Activated T-cell treated with anti-CD3 and anti-CD28 coated beads, Interleukin-2, amount 50 U/mL, for 1 hour (primary cell): ENCODE data around the gene KLB.
"Not testable (repeated sequence)": the region's sequence is repeated elsewhere in the genome, so short reads cannot be mapped to it uniquely, and the experiment has no call there.

Source experiments
- DNase-seq: peaks from one replicate; pipeline ENCODE4 v3.0.0-alpha.2; 2020

KLB gene

GRCh38 chr4:39406763-39407583 is at the start of gene KLB:
Gene KLB (plus strand): TSS chr4:39406930. CDS start chr4:39406950, 20 bp downstream.
- no peak for DNase-seq

DNA sequence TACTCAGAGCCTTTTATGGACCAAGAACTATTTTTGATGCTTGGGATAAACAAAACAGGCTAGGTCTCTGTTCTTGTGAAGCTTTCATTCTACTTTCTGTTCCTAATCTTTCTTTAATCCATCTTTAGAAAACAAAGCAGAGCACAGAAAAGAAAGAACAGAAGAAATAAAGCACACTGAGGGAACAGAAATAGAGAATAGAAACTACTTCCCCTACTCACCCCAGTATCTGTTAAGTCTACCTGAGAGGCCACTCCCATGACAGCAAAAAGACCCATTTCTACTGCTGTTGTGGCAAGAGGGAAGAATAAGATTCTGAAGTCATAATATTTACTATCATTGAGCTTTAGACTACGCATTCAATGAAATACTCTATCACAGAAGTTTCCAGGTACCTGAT is 49.7 kb upstream of the KLB start:
- no peak for DNase-seq

- DNase-seq: not testable (repeated sequence)
Measured at GRCh38 chr4:39360611-39361010, 46.1 kb upstream of the KLB start.

DNA sequence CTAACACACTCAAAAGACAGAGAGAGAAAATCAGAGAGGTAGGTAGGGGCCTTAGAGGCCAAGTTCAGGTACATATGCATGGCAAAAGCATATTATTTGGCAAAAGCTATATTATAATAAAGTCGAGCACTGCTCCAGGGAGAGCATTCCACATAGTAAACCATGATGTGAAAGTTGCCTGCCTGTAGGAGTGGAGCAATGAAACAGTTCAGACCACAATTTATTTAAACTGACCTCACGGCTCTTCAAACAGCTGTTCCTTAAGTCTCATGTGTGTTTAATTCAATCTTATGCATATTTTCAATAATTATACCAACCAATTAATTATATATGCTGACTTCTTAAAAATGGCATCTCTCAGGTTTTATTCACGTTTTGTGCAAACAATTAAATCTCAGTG is 43.9 kb upstream of the KLB start:
- no peak for DNase-seq

DNA sequence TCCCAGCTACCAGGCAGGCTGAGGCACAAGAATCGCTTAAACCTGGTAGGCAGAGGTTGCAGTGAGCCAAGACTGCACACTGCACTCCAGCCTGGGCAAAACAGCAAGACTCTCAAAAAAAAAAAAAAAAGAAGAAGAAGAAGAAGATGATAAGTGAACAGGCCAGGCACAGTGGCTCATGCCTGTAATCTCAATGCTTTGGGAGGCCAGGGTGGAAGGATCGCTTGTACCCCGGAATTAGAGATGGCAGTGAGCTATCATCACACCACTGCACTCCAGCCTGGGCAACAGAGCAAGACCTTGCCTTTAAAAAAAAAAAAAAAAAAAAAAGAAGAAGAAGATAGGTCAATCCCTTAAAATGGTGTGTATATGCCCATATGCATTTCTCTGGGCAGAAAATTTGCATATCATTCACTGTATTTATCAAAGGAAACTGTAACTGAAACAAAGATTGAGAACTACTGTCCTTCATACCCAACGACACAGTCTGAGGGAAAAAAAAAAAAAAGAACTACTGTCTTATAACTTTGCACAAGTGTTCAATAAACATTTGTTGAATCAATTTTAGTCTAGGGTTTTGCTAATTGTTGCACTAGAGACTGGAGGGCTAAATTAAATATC is 42.8 kb upstream of the KLB start:
- DNase-seq: no peak

DNA sequence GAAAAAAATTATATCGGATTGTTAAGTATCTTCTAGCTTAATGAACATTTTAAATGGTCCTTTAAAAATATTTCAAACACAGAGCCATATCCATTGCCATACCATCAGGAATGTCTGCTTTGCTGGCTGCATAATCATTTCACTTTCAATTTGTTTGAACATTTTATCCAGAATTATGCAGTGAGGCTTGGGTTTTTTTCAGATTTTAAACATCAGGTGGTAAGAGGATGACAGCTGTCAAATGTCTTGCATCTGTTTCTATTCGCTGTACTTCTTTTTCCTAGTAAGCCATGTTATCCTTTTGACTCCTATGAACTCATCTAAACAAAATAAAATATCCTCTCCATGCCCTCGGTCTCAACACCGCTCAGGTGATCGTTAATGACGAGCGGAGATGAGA is 41.4 kb upstream of the KLB start:
- DNase-seq: no peak

DNA sequence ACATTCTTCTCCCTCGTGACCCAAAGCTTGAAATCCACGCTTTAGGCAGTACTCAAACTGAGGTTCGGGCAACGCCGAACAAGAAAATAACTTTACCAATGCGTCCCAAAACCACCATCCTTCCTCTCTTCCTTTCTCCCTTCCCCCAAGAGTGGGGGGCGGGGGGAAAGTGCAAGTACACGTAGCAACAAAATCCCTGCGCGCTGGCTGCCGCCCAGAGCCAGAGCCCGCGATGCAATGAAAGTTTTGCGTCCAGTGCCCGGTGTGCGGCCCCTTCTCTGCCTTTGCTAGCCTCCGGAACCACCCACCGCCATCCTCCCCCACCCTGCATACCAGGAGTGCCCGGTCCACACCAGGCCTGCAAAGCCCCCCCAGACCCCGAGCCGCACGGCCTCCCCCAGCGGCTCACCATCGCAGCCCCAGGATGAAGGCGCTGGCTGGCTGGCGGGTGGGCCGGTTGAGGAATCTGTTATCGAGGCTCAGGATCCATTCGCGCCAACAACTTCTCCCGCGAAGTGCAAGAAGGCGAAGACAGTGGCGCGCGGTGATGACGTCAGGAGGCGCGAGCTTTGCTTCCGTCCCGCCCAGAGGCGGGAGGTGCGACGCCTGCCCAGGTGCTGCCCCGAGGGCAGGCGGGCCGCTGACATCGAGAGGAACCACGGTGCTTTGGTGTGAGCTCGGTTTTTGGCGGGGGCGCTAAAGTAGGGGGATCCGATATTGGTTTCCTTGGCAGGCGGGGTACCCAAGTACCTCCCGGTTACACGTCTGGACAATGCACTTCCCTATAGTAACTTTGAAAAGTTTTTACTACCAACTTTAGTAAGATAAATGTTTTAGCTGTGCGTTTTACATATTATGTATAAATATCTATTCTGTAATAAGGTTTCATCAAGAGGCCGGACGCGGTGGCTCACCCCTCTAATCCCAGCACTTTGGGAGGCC is 40.6 kb upstream of the KLB start, which contains the start of gene RFC1:
TSS of gene RFC1 (minus strand) at position 533 of the 942 bp plus-strand sequence. CDS start at position 412, 121 bp downstream.
- DNase-seq: peak; percentile 93

- DNase-seq: no peak
Measured at GRCh38 chr4:39367166-39367565, 39.6 kb upstream of the KLB start.

- no peak for DNase-seq
Measured at GRCh38 chr4:39369301-39369700, 37.4 kb upstream of the KLB start.

GRCh38 chr4:39371209-39371608 is 35.5 kb upstream of the KLB start:
- DNase-seq: not testable (repeated sequence)

DNA sequence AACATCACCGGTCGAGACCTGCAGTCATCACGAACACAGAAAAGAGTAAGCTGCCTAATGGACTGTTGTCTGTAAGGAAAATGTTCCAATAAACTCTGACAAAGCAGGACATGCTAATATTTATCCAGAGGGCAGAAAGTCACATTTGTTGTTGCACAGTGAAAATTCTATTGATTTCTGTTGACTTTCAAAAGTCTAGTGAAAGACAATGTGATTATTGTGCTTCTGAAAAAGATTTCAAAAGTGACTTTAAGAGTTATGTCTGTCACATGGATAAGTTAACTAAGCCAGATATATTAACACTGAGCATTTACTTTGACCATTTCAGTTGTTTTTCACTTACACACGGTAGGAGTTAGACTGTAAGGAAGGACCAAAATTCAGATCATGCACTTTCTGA is 31.3 kb upstream of the KLB start:
- DNase-seq: no peak

DNA sequence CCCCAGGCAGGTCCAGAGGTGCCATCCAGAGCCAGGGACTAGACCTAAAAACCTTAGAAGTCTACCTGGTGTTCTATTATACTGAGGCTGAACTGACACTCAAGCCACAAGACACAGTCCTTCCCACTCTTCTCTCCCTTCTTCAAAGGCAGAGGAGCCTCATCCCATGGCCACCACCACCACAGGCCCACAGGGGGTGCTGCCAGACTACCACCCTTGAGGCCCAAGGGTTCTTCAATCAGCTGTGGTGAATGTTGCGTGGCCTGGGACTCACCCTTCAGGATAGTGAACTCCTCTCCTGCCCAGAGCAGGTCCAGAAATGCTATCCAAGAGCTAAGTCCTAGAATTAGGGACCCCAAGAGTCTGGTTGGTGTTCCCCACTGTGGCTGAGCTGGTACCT is 23.0 kb upstream of the KLB start:
- no peak for DNase-seq

DNA sequence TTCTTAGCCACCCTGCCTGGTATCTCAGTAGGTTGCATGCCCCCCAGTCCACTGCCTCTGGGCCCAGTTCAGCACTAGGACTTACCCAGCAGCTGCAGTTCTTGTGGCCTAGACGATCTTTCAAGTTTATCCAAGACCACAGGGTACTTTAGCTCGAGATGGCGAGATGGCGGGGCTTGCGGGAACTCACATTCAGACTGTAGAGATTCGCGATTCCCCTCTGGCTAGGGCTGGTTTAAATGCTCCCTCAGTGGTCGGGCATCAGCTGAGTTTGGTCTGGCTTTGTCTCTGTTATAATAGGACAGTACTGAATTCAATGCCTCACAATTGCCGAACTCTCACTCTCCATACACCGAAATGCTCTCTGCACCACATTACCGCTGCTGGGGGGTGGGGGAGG is 22.2 kb upstream of the KLB start:
- no peak for DNase-seq

DNA sequence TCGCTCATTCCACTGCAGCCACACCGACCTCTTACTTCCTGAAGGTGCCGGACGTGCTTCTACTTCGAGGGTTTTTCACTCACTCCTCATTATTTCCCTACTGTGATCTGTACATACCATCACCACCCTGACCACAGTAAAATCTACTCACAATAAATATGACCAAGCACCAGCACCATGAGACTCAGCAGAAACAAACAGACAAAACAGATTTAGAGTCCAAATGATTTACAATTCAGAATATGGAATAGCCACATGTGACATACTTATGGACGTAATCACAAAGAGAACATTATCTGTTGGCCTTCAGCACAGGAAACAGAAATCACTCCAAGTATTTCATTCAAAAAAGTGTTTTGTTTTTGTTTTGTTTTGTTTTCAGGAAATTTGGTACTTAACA is 16.1 kb upstream of the KLB start:
- no peak for DNase-seq

- DNase-seq: no peak
Measured at GRCh38 chr4:39394706-39395105, 12.0 kb upstream of the KLB start.

DNA sequence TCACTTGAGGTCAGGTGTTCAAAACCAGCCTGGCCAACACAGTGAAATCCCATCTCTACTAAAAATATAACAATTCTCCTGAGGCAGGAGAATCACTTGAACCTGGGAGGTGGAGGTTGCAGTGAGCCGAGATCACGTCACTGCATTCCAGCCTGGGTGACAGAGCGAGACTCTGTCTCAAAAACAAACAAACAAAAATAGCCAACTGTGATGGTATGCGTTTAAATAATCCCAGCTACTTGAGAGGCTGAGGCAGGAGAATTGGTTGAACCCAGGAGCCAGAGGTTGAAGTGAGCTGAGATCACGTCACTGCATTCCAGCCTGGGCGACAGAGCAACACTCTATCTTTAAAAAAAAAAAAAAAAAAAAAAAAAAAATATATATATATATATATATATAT is 5.1 kb upstream of the KLB start:
- not testable (repeated sequence) for DNase-seq

DNA sequence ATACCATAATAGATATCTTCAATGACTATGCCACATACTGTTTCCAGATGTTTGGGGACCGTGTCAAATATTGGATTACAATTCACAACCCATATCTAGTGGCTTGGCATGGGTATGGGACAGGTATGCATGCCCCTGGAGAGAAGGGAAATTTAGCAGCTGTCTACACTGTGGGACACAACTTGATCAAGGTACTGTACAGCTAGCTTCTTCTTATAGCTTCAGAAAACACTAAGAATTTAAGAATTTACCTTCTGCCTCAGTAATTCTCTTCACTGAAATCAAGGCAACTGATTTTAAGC is 805 bp downstream of the KLB start:
- no peak for DNase-seq

DNA sequence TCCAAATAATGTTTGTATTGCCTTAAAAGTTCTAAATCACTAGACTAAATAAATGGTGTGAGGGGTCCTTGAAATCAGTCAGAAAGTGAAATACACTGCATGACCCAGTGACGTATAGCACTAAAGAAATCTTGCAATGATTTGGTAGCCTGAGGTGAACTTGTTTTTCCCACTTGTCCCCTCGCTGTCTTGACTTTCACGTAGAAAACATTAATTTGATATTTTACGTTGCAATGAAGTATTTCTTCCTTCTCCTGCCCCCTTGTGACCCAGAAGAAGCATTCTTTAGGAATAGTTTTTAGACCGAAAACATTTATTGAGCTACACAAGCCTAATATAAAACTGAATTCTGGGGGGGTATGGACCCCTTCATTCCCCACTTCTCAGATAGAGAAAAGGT is 3.7 kb downstream of the KLB start:
- no peak for DNase-seq

GRCh38 chr4:39411561-39411960 is 4.8 kb downstream of the KLB start:
- not testable (repeated sequence) for DNase-seq

DNA sequence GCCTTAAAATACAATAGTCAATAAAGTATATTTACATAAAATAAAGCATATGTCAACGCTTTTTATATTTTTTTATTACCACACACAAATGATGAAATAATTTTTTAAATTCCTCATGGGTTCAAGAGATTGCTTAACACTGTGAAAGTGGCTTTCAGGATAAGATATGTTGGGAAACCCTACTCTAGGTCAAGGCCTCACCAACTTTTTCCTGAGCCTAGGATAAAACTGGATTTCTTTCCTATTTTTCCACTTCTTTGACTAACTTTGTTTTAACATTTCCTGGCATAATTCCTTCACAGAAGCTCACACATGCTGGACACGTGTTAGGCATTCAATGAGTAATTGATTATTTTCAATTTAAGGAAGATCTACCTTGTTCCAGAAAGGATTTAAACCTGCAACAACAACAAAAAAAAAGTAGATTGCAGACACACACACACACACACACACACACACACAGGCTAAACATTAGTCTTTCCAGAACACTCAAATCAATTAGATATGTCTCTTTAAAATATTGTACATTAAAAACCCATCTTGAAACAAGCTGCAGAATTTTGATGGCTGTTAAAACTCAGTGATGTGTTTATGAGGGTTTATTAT is 9.1 kb downstream of the KLB start:
- DNase-seq: no peak

DNA sequence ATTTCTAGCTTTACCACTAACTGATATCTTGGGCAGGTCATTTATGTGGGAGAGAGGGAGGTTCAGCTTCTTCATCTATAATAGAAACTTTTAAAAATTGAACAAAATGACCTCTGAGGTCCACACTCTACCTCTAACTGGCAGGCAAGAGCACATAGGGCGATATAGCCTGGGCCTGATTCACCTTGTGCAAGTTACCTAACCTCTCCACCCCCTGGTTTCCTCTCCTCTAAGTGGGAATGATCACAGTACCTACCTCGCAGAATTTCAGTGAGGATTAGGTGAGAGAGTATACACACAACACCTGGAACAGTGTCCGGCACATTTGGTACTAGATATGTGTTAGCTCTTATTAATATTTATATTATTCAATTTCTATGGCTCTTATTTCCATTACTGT is 15.5 kb downstream of the KLB start:
- no peak for DNase-seq

DNA sequence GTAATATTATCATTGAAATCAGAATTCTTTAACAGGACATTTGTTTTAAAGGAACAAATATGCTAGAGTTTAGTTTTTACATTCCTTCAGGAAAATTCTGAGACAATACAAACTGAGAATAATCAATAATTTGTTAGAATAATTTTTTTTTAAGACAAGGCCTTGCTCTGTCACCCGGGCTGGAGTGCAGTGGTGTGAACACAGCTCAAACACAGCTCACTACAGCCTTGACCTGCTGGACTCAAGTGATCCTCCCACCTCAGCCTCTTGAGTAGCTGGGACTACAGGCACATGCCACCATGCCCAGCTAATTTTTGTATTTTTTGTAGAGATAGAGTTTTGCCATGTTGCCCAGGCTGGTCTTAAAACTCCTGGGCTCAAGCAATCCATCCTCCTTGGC is 18.6 kb downstream of the KLB start:
- not testable (repeated sequence) for DNase-seq

GRCh38 chr4:39426728-39427127 is 20.0 kb downstream of the KLB start:
- no peak for DNase-seq
